HG03457 (cell line): ENCODE results near the gene TFF3.

Experiments
- ATAC-seq: cut with Tn5 transposase; IDR thresholded peaks from one replicate; pipeline ENCODE4 v1.9.1; 2021; ENCODE audit warnings: moderate number of reproducible peaks; ENCODE audit not compliant: unreplicated experiment

Gene TFF3

DNA sequence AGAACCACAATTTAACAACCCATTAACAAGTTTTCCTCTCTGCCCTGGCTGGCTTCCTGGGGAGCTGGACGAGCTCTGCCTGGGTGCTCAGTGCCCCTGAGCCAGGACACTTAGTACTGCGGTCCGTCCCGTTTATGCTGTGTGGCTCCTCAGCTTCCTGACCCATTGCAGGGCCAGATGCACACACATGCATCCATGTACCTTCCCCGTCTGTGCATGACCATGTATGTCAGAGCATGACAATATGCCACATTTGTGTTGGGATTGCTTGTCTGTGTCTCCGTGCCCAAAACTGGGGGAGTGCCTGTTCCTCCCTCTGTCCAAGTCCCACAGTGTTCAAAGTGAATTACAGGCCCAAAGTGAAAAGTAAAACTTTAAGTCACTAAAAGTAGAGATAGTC, 9.7 kb upstream of the TFF3 start:
- no peak for ATAC-seq

DNA sequence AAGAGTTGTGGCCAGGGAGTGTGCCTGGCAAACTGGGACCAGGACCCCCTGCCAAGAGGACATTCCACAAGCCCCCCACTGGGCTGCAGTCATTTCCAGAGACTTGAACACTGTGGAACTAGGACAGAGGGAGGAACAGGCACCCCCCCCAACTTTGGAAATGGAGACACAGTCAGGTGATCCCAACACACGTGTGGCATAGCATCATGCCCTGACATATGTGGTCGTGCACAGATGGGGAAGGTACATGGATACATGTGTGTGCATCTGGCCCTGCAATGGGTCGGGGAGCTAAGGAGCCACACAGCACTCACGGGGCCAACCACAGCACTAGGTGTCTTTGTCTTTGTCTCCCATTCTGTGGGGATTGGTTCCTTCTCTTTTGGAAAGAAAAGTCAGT, 6.6 kb upstream of the TFF3 start:
- no peak for ATAC-seq

DNA sequence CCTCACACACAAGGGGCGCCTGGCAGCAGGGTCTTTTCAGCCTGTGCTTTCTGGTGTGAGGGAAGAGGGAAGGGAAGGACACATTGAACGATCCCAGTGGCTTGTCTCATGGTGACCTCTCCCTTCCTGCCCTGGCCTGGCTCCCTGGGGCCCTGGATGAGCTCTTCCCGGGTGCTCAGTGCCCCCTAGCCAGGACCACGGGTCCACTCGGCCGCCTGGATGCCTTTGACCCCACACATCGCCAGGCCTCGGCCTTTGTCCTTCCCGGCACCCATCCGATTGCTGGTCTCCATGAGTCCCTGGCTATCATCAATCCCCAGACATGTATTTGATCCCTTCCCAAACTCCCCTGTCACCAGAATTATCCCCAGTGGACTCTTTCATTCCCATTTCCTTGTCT, 6.0 kb upstream of the TFF3 start:
- no peak for ATAC-seq

DNA sequence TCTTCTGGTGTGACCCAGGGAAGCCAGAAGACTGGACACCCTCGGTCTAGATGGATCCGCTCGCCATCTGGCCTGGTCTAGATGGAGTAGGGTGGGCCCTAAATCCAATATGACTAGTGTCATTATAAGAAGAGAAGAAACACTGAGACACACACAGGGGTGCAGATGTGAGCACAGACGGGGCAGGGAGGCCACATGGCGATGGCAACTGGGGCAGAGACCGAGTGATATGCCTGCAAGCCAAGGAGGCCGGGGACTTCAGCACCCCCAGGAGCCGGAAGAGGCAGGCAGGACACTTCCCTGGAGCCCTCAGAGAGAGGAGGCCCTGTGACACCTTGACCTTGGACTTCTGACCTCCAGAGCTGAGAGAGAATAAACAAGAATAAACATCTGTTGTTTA, 5.6 kb upstream of the TFF3 start:
- no peak for ATAC-seq

DNA sequence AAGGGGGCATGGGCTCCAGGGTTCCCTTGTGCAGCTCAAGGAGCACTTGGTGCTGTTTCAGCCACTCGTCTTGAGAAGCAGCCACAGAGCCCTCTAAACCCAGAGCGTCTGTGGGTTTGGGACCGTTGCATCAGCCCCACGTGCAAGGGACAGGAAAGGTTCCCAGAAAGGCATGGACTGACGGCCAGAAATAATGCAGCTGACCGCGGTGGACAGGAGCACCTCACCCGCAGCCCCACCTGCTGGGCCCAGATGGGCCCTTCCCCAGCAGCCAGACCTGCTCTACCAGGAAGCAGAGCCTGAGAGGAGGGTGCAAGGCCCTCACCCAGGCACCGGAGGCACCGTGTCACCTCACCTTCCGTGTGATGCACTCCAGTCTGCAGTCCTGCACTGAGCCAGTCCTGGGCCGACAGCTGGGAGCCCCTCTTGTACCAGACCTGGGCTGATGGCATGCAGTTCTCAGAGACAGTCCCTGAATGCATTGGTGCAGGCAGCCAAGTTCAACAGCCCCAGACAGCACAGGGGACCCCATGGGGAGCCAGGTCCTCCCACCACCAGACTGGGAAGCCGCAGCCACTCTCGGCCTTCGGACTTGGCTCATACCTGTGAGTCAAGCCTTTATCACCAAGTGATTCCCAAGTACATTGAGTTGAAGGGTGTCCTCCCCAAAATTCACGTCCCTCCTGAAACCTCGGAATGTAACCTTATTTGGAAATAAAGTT, 4.8 kb upstream of the TFF3 start:
- no peak for ATAC-seq

DNA sequence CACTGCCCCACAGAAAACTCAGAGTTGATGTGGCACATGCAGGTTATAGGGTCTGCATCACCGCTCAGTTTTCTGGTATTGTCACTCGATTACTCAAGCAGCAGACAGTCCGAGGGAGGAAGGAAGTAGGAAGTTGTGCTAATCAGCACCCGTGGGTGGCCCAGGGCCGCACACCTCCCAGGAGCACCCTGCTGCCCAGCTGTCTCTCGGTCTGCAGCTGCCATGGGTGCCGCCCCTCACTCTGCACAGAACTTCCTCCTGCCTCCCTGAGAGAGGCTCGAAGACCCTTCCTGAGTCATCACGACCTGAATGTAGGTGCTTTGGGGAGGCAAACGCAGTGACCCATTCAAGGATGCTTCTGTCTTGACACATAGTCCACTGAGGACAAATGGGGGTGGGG, 4.2 kb upstream of the TFF3 start:
- no peak for ATAC-seq

DNA sequence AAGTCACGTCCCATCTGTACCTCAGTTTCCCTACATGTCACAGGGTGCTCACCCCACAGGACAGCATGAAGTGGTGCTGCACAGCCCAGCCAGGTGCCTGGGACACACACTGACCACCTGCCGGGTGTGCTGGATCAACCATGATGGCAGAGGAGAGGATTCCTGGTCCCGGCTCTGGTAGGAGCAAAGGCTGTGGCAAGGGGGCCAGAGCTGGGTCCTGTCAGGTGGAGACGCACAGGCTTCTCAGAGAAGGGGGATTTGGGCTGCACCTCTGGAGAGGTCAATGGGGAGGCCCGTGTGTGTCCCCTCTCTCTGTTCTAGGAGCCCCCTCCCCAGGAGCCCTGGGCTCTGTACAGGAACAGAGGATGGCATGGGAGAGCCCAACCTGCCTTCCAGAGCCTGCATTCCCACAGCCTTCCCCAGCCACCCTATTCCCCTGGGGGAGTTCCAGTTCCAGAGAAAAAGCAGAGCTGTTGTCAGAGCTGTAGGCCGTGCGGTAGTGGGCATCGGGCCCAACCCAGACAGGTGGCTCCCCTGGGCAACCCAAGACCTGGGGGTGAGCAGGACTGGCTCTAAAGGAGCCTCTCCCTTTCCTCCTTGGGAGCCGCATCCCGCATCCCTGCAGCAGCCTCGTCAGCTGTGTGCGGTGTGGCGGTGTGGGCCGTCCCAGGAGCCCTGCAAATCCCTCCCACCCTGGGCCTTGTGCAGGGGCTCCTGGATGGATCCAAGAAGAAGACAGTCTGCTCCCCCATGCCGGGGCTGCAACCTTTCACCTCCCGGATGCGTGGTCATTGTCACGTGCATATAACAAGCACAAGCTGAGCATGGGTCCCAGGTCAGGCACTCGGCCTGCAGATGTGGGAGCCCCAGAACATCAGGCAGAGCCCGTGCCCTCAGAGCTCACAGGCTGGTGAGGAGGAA, 2.9 kb upstream of the TFF3 start:
- no peak for ATAC-seq

DNA sequence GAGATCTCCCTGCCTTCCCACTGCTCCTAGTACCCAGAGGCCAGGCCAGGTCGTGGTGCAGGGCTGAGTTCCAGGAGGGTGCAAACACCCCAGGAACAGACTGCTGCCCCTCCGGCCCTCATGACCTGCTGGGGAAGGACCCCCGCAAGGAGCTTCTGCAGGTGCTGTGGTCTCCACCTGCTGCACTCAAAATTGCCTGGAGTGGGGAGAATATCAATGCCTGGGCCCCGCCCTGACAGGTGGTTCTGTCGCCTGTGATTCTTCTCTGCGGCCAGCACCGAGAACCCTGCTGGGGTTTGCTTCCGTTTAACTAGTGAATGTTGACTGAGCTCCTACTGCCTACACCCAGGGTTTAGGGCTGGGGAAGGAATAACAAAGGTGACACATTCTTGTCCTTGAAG, 2.1 kb upstream of the TFF3 start:
- no peak for ATAC-seq

DNA sequence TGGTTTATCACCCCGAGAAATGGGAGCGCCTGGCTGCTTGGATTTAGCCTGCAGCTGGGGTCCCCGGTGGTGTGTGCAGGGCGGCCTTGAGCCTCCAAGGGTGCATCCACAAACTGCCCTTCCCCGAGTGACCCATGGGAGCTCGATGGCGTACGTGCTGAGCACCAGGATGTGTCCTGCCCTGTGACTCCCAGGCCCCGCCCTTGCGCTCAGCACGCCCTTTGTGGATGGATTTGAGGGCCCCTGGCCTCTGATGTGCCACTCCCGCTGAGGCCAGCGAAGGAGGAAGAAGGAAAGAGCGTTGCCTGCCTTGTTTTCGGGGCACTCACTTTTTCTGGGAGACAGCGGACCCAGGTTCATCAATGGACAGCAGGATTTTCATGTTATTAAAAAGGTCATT, 1.7 kb upstream of the TFF3 start:
- ATAC-seq: no peak

DNA sequence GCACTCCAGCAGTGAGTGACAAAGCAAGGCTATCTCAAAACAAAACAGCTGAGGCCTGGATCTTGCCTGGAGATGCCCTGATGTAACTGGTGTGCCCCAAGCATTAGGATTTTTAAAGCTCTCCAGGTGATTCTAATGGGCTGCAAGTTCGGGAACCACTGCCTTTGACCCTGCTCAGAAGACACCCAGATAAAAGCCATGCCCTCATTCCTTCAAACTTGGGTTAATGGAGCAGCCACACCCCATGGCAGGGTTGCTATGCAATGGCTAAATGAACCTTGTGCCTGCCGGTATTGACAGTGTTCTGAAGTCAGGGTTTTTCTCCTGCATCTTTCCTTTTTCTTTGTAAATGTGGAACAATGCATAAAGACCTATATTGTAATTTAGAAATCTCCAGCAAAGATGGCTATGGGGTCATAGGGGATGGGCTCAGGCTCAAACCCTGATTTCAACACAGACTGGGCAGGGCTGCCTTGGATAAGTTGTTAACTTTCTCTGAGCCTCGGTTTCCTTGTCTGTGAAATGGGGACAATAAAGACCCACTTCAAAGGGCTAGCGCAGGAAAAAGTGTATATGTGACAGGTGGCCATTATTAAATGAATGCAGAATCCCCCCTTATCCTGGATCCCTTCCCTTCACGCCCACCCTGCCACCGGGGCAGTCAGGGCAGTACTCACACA, 453 bp downstream of the TFF3 start:
- no peak for ATAC-seq

DNA sequence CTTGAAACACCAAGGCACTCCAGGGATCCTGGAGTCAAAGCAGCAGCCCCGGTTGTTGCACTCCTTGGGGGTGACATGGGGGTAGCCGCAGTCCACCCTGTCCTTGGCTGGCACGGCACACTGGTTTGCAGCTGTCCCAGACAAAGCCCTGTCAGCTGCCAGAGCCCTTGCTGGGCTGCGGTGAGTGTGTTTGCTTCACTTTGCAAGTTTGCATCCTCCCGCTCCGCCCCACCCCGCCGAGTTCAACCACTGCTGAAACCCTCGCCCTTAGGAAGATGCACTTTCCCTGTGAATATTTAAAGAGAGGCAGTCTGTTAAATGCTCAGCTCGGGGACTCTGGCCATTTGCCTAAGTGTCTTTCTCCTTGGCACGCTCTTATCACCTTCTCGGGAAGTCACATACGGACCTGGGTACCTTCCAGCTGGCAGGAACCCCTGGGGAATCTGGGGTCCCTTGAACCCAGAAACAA, 1.7 kb downstream of the TFF3 start:
- ATAC-seq: no peak

DNA sequence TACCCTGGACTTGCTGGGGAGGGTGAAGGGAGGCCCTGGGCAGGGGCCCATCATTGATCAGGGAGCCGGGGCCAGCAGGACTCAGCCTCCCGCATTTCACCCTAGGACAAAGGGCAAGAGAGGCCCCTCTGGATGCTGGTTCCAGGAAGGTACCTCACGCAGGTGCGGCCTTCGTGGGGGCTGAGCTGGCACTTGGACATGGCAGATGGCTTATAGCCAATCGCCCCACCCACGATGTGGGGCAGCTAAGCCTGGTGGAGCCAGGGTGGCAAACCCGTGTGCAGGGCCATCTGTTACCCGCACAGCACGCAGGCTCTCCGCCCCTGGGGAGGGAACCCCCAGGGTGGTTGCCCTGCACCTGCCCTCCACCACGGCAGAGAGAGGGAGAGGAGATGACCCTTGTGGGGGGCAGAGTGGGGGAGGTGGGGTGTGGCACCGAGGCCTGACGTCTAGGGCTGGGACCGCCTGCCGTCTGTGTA, 2.5 kb downstream of the TFF3 start:
- no peak for ATAC-seq

DNA sequence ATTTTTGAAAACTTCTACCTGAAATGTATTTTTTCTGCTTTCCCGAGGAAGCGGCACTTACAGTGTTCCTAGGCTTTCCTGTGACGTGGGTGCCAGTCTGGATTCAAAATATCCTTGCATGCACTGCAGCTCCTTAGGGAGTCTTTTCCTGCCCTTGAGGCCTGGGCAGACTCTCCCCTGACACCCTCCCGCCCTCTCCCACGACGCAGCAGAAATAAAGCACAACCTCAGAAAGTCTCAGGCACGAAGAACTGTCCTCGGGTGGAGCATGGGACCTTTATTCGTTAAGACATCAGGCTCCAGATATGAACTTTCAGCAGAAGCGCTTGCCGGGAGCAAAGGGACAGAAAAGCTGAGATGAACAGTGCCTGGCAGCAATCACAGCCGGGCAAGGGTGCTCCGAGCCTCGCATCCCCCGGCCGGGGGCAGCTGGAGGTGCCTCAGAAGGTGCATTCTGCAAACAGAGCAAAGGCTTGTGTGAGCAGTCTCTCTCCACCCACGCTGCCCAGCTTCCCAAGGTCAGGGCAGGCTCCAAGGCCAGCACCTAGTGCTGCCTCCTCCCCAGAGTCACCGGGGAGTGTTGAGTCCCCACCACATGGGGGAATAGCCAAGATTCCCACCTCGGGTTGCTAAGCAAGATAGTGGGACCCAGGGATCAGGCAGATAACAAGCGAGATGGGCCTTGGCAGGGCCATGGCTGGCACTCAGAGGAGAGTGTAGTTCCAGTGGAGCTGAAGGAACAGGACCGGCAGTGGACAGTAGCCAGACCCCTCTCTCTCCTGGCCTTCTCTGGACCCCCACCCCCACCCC, 3.2 kb downstream of the TFF3 start:
- no peak for ATAC-seq

DNA sequence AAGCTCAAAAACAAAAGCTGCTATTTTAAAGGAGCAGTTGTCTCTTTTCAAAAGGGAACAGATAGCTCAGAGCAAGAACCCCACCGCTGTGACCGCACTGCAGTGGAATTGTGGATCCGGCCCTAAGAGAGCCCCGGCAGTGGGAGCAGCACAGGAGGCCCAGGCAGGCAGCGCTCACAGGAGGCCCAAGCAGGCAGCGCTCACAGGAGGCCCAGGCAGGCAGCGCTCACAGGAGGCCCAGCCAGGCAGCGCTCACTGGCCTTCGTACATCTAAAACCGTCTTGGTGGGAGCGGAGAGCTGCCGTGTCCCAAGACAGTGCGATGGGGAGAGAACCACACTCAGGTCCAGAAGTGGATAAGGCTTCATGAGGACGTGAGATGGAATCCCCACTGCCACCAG, 4.0 kb downstream of the TFF3 start:
- no peak for ATAC-seq

DNA sequence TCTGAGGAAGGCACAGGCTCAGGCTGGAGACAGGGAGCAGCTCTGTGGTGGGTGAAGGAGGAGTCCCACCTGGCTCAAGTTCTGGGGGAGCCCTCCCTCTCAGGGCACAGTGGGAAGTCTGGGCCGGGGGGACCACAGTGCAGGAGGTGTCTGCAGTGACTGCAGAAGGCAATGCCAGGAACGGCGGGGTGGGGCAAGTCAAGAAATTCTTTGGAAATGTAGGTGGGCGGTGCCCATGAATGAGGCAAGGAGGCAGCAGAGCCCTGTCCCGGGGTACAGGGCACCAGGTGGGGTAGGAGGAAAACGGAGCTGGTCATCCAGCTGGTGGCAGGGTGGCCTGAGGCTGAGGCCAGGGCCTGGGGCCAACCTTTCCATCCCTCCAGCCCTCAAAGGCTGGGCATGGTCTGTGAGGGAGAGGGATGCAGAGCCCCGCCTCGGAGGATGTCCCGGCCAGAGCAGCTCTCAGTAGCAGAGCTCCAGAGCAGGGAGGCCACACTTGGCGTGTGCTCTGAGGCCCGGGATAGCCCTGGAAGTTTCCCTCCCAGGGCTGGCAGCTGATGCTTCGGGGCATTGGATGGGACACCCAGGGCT, 4.7 kb downstream of the TFF3 start:
- no peak for ATAC-seq

DNA sequence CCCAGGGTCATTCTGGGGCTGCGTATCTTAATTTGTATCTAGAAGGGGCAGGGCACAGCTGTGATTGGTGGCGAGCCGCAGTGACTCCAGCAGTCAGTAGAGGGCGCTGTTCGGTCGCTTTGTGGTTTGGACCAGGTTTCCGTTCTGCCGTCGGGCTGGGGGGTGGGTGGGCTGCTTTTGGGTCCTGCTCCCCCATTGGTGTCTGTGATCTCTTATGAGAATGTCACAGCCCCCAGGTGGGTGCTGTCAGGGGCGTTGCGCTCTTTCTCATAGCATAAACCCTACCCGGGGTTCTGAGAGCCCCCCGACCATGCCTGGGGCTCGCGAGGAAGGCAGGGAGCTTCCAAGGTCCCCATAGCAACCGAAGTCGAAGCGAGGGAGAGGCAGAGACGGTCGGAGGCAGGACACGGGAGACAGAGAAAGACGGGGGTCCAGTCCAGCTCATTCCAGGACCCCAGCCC, 5.4 kb downstream of the TFF3 start:
- ATAC-seq: no peak

DNA sequence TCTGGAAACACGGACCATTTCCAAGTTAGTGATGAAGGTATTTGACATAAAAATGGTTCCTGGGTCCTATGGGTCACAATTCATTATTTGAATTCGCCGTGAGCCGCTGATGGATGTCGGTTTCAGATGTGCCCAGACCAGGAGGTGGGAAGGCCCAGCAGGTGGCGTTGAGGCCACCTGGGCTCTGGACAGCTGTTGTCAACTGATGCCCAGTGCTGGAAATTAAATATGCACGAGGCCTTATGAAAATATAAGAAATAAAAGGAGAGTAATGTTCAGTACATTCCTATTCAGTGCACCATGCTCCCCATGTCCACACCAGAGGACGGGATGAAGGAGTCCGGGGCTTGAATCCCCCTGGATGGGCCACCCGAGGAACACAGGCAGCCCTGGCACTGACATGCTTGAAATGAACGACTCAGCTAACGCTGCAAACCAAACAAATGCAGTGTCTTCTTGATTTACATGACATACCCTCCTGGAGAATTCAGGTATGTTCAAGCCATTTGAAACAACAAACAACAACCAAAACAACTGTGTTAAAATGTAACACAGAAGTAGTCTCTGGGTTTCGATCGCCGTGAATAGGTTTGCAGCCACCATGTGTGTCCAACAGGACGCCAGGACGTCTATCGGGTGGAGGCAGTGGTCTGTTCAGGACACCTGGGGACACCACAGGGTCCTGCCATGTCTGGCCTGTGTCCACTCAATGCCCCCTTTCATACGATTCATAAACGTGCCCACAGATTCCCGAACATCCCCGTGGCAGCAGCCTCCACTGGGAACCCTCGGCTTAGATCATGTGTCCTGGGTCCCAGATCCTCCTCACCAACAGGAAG, 6.1 kb downstream of the TFF3 start:
- ATAC-seq: no peak

DNA sequence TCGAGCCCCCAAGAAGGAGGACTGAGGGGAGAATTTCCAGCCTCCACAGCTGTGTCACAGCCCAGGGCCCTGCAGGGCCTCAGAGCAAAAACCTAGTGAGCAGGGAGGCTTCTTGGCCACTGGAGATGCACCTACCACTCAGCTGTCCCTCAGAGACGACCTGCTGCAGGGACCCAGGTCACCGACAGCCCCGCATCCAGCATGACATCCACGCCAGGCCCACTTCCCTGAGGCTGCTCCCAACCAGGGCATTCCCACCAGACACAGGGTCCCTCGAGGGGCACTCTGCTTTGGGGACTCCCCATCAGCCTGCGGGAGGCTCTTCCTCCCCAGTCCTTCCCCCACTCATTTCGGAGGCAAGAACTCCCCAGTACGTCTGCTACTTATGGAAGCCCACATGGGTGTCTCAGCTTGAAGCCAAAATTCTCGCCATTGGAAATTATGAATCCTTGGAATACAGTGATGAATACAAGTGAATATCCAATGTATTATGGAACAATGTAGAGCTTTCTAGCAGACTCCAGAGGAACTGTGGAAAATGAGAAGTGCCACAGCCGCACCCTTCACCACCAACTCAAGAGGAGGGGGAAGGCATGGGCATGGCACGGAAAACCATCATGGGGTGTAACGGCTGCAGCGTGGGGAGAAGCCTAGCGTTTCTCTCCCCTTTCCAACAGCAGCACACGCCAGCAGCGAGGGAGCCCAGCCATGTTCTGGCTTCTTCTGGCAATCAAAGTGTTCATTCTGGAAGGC, 6.9 kb downstream of the TFF3 start:
- no peak for ATAC-seq

DNA sequence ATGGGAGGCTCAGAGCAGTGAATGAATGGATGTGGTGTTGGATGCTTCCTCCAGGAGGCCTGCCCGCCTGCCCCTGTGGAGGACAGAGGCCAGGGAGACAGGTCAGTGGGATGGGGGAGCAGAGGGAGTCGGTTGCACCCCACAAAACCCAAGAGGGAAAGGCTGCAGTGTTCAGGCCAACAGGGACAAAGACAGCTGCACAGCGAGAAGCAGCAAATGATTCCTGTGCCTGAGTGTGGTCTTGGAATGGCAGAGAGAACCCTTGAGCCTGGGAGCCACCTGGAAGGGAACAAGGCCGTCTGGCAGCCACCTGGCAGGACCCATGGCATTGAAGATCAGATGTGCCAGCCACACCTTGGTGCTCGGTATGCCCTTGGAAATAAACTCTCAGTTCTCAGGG, 8.1 kb downstream of the TFF3 start:
- no peak for ATAC-seq
